Liver (tissue), 9 donors: ENCODE data around the gene NUDT16L1. TPM values are rescaled to one million over a fixed set of nuclear protein-coding genes. Genes with fewer than 3 reads are reported as not detected.

ENCODE experiments used
- DNase-seq: peaks from one replicate; pipeline ENCODE4 v3.0.0-alpha.2; 2017; ENCODE audit warnings: low spot score
- H3K27ac ChIP-seq, 2 donors: one replicate each; pipeline ENCODE4 v1.7.0; 2013; ENCODE audit warnings: inconsistent platforms in 2 of 2, low read length in 2 of 2, control low read depth in 1 of 2, low read depth in 1 of 2, mild to moderate bottlenecking in 1 of 2
- H3K27me3 ChIP-seq, 4 donors: one replicate each; pipeline versions ENCODE4 v1.6.1 to v1.7.0; 2013; ENCODE audit warnings: low read length in 3 of 4, inconsistent platforms in 1 of 4, mild to moderate bottlenecking in 1 of 4, moderate library complexity in 1 of 4; ENCODE audit not compliant: control insufficient read depth in 4 of 4, insufficient read depth in 4 of 4
- H3K36me3 ChIP-seq, 4 donors: one replicate each; pipeline versions ENCODE4 v1.6.1 to v1.7.0; 2013; ENCODE audit warnings: low read length in 3 of 4, mild to moderate bottlenecking in 3 of 4, low read depth in 1 of 4, moderate library complexity in 1 of 4; ENCODE audit not compliant: control insufficient read depth in 4 of 4, insufficient read depth in 3 of 4
- H3K4me1 ChIP-seq, 4 donors: one replicate each; pipeline versions ENCODE4 v1.6.1 to v1.7.0; 2013; ENCODE audit warnings: low read length in 3 of 4, mild to moderate bottlenecking in 3 of 4, moderate library complexity in 1 of 4; ENCODE audit not compliant: control insufficient read depth in 4 of 4, insufficient read depth in 4 of 4
- H3K4me3 ChIP-seq, 3 donors: one replicate each; pipeline versions ENCODE4 v1.6.1 to v1.7.0; 2013; ENCODE audit warnings: low read length in 3 of 3, control low read depth in 1 of 3, low read depth in 1 of 3, mild to moderate bottlenecking in 1 of 3
- H3K9ac ChIP-seq, 2 donors: one replicate each; pipeline ENCODE4 v1.7.0; 2013; ENCODE audit warnings: low read length in 2 of 2, mild to moderate bottlenecking in 2 of 2, moderate library complexity in 2 of 2, control low read depth in 1 of 2, low read depth in 1 of 2
- H3K9me3 ChIP-seq, 4 donors: one replicate each; pipeline versions ENCODE4 v1.6.1 to v1.7.0; 2013; ENCODE audit warnings: low read length in 3 of 4; ENCODE audit not compliant: control insufficient read depth in 4 of 4
- ATF3 ChIP-seq: IDR thresholded peaks from 2 replicates; pipeline ENCODE4 v1.6.1; 2016; ENCODE audit warnings: antibody characterized with exemption
- FOXA2 ChIP-seq: IDR thresholded peaks from 2 replicates; pipeline ENCODE4 v1.6.1; 2016; ENCODE audit warnings: antibody characterized with exemption
- GABPA ChIP-seq, 2 donors: IDR thresholded peaks in 1 of 2; conservative IDR thresholded peaks in 1 of 2; 2 replicates each; pipeline ENCODE4 v1.6.1; 2016; ENCODE audit warnings: antibody characterized with exemption in 2 of 2, mild to moderate bottlenecking in 1 of 2, moderate library complexity in 1 of 2
- HNF4A ChIP-seq, 2 donors: conservative IDR thresholded peaks; 2 replicates each; pipeline ENCODE4 v1.6.1; 2016; ENCODE audit warnings: antibody characterized with exemption in 2 of 2, mild to moderate bottlenecking in 2 of 2
- HNF4G ChIP-seq: IDR thresholded peaks from 2 replicates; pipeline ENCODE4 v1.6.1; 2016; ENCODE audit warnings: antibody characterized with exemption
- JUND ChIP-seq, 2 donors: IDR thresholded peaks; 2 replicates each; pipeline ENCODE4 v1.6.1; 2016; ENCODE audit warnings: antibody characterized with exemption in 2 of 2
- RAD21 ChIP-seq, 2 donors: IDR thresholded peaks; 2 replicates each; pipeline ENCODE4 v1.6.1; 2016; ENCODE audit warnings: antibody characterized with exemption in 2 of 2, mild to moderate bottlenecking in 2 of 2
- REST ChIP-seq: IDR thresholded peaks from 2 replicates; pipeline ENCODE4 v1.6.1; 2016; ENCODE audit warnings: antibody characterized with exemption, mild to moderate bottlenecking
- RXRA ChIP-seq, 2 donors: IDR thresholded peaks; 2 replicates each; pipeline ENCODE4 v1.6.1; 2017 to 2018; ENCODE audit warnings: antibody characterized with exemption in 2 of 2, mild to moderate bottlenecking in 1 of 2
- YY1 ChIP-seq: IDR thresholded peaks from 2 replicates; pipeline ENCODE4 v1.6.1; 2016; ENCODE audit warnings: antibody characterized with exemption, mild to moderate bottlenecking
- WGBS: extraction: QIAGEN DNeasy Blood & Tissue Kit; methylation state at CpG from one replicate; pipeline ENCODE4 v1.1.7; 2013; 5-methylcytosine and 5-hydroxymethylcytosine counted together
- polyA plus RNA-seq, 2 donors: library from polyadenylated mRNA; stranded (reverse) in 1 of 2; unstranded in 1 of 2; fragments of 200-250 nt in 1 of 2; fragments of >200 nt in 1 of 2; fragmentation: Nextera tagmentation in 1 of 2; extraction: Ambion mirVana in 1 of 2; gene quantifications; one replicate each; pipeline versions ENCODE4 v1.2.1 to v1.2.3, GENCODE V29; 2013 to 2015
- total RNA-seq, 2 donors: library from RNA; depleted of rRNA; stranded (reverse); fragments of >200 nt; gene quantifications; one replicate each; pipeline ENCODE4 v1.2.3, GENCODE V29; 2014
- donor health status: healthy.
- donor health status: healthy.
- donor health status: healthy.
- donor health status: healthy.
- donor health status: healthy.

The NUDT16L1 gene
- total and polyA plus RNA-seq, 4 donors, result 22.4 to 43.4 (median 36.3) TPM

GRCh38 chr16:4699046-4699556, 5.7 kb downstream of the NUDT16L1 start:
- Histone ChIP-seq H3K4me3 (no peak overlapping the region), H3K27ac (no peak overlapping the region), H3K36me3 (peaks cover 12 to 49% (median 19%) of the 10 kb centered on the region in 4 donors), H3K9ac (no peak overlapping the region), H3K27me3 (no peaks in the 10 kb centered on the region), H3K4me1 (peaks cover 2 to 35% (median 17%) of the 10 kb centered on the region in 4 donors), H3K9me3 (no peaks in the 10 kb centered on the region)
- WGBS, result 95% methylated on average over 19 of the region's 19 CpGs
- TF ChIP-seq GABPA (IDR thresholded peaks at IDR 0.05 in 1 of 2, conservative IDR thresholded peaks at IDR 0.05 in 1 of 2), result no peak
- DNase-seq, result no peak

GRCh38 chr16:4700380-4700996, 7.1 kb downstream of the NUDT16L1 start:
- Histone ChIP-seq H3K4me1 (peaks cover 0 to 27% (median 11%) of the 10 kb centered on the region in 4 donors), H3K27ac (no peak overlapping the region), H3K36me3 (peaks cover 12 to 53% (median 27%) of the 10 kb centered on the region in 4 donors), H3K4me3 (no peak overlapping the region), H3K9ac (no peak overlapping the region), H3K9me3 (no peaks in the 10 kb centered on the region), H3K27me3 (no peaks in the 10 kb centered on the region)
- 96% methylated on average over 13 of the region's 13 CpGs for WGBS
- no peak for DNase-seq
- TF ChIP-seq ATF3, result no peak
- TF ChIP-seq HNF4A (conservative IDR thresholded peaks at IDR 0.05), result no peak
- no peak for TF ChIP-seq FOXA2
- no peak for TF ChIP-seq RXRA (IDR thresholded peaks at IDR 0.05)
- no peak for TF ChIP-seq REST

GRCh38 chr16:4700997-4701743, 7.8 kb downstream of the NUDT16L1 start:
- Histone ChIP-seq H3K27ac (peak overlapping the region in 1 of 2 donors; percentile 42), H3K9me3 (no peaks in the 10 kb centered on the region), H3K4me3 (no peak overlapping the region), H3K9ac (no peak overlapping the region), H3K4me1 (peaks cover 0 to 23% (median 11%) of the 10 kb centered on the region in 4 donors), H3K36me3 (peaks cover 10 to 46% (median 25%) of the 10 kb centered on the region in 4 donors), H3K27me3 (no peaks in the 10 kb centered on the region)
- DNase-seq, result no peak
- TF ChIP-seq YY1, result no peak
- no peak for TF ChIP-seq JUND (IDR thresholded peaks at IDR 0.05)
- peak in 1 of 2 donors; percentile 9 for TF ChIP-seq RAD21 (IDR thresholded peaks at IDR 0.05)
- TF ChIP-seq HNF4G, result no peak
- no peak for TF ChIP-seq RXRA (IDR thresholded peaks at IDR 0.05)
- 74% methylated on average over 33 of the region's 33 CpGs for WGBS
